ENCODE data around the gene CIB1. TPM values are rescaled to one million over a fixed set of nuclear protein-coding genes. Genes with fewer than 3 reads are reported as not detected.
A peak's percentile ranks its signal among the peaks of the same experiment; 100 is the strongest.

Gene CIB1
- total RNA-seq, 2 donors from 2014 or later, result 24.9 to 31.1 TPM

DNA sequence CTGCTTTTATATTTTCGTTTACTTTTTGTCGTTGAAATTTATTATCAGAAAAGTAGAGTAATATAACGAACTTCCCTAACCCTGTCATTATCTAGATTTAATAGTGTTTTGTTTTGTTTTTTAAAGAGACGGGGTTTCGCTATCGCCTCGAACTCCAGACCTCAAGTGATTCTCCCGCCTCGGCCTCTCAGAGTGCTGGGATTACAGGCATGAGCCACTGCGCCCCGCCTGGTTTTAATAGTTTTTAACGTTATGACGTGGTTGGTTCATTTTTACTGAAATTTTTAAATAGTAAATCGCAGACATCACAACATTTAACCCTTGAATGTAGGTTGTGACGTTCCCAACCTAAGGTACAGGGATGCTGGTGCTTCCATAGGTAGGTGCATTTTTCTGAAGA, 32.7 kb upstream of the CIB1 start:
- peaks cover 0 to 60% of the 10 kb centered on the region in 2 donors for H3K4me1 ChIP-seq
- TF ChIP-seq, protein P1, sequence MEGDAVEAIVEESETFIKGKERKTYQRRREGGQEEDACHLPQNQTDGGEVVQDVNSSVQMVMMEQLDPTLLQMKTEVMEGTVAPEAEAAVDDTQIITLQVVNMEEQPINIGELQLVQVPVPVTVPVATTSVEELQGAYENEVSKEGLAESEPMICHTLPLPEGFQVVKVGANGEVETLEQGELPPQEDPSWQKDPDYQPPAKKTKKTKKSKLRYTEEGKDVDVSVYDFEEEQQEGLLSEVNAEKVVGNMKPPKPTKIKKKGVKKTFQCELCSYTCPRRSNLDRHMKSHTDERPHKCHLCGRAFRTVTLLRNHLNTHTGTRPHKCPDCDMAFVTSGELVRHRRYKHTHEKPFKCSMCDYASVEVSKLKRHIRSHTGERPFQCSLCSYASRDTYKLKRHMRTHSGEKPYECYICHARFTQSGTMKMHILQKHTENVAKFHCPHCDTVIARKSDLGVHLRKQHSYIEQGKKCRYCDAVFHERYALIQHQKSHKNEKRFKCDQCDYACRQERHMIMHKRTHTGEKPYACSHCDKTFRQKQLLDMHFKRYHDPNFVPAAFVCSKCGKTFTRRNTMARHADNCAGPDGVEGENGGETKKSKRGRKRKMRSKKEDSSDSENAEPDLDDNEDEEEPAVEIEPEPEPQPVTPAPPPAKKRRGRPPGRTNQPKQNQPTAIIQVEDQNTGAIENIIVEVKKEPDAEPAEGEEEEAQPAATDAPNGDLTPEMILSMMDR (IDR thresholded peaks at IDR 0.05), result no peak

GRCh38 chr15:90266061-90266431, 32.3 kb upstream of the CIB1 start:
- TF ChIP-seq, protein P1 (IDR thresholded peaks at IDR 0.05), result no peak
- DNase-seq (ENCODE audit: low spot score), result no peak
- Histone ChIP-seq H3K9me3 (no peaks in the 10 kb centered on the region), H3K27ac (peak overlapping the region; percentile 98 to 99), H3K36me3 (peaks cover 24% of the 10 kb centered on the region), H3K4me1 (peaks cover 0 to 56% of the 10 kb centered on the region in 2 donors), H3K27me3 (no peaks in the 10 kb centered on the region), H3K4me3 (peak overlapping the region; percentile 77 to 86)

More for the DNA sequence above, 32.7 kb upstream of the CIB1 start:
- Histone ChIP-seq H3K27ac (peak overlapping the region; percentile 98 to 99), H3K36me3 (peaks cover 28% of the 10 kb centered on the region), H3K27me3 (no peaks in the 10 kb centered on the region), H3K9me3 (no peaks in the 10 kb centered on the region), H3K4me3 (peak overlapping the region; percentile 77 to 86)
- DNase-seq (ENCODE audit: low spot score), result no peak

GRCh38 chr15:90265271-90266060, 31.7 kb upstream of the CIB1 start, which contains the start of gene NGRN:
TSS of gene NGRN (plus strand) at chr15:90265672. CDS start at chr15:90265713, 41 bp downstream.
- Histone ChIP-seq H3K4me3 (peak within 1 kb of the TSS; percentile 77 to 86), H3K27me3 (no peaks in the 10 kb centered on the region), H3K36me3 (peaks cover 19% of the 10 kb centered on the region), H3K4me1 (peaks cover 0 to 50% of the 10 kb centered on the region in 2 donors), H3K27ac (peak within 1 kb of the TSS; percentile 98 to 99), H3K9me3 (no peaks in the 10 kb centered on the region)
- TF ChIP-seq, protein P1 (IDR thresholded peaks at IDR 0.05), result no peak
- DNase-seq (ENCODE audit: low spot score), result peak; percentile 96

- H3K4me1 ChIP-seq, result peaks cover 0 to 42% of the 10 kb centered on the region in 2 donors
- H3K27me3 ChIP-seq, result no peaks in the 10 kb centered on the region
- H3K9me3 ChIP-seq, result no peaks in the 10 kb centered on the region
- TF ChIP-seq, protein P1 (IDR thresholded peaks at IDR 0.05), result no peak
- peak overlapping the region; percentile 98 to 99 for H3K27ac ChIP-seq
- no peak for DNase-seq (ENCODE audit: low spot score)
- H3K4me3 ChIP-seq, result peak overlapping the region; percentile 77 to 86
- H3K36me3 ChIP-seq, result peaks cover 11% of the 10 kb centered on the region
These were observed 30.9 kb upstream of the CIB1 start for GRCh38 chr15:90264671-90265070.

- Histone ChIP-seq H3K4me3 (no peak overlapping the region), H3K4me1 (peaks cover 0 to 22% of the 10 kb centered on the region in 2 donors), H3K36me3 (peaks cover 3% of the 10 kb centered on the region), H3K27ac (no peak overlapping the region), H3K9me3 (no peaks in the 10 kb centered on the region), H3K27me3 (no peaks in the 10 kb centered on the region)
- TF ChIP-seq, protein P1 (IDR thresholded peaks at IDR 0.05), result no peak
- DNase-seq (ENCODE audit: low spot score), result no peak
These were observed 28.7 kb upstream of the CIB1 start for GRCh38 chr15:90262426-90262825.
